ENCODE results near the gene TIMM50.

DNA sequence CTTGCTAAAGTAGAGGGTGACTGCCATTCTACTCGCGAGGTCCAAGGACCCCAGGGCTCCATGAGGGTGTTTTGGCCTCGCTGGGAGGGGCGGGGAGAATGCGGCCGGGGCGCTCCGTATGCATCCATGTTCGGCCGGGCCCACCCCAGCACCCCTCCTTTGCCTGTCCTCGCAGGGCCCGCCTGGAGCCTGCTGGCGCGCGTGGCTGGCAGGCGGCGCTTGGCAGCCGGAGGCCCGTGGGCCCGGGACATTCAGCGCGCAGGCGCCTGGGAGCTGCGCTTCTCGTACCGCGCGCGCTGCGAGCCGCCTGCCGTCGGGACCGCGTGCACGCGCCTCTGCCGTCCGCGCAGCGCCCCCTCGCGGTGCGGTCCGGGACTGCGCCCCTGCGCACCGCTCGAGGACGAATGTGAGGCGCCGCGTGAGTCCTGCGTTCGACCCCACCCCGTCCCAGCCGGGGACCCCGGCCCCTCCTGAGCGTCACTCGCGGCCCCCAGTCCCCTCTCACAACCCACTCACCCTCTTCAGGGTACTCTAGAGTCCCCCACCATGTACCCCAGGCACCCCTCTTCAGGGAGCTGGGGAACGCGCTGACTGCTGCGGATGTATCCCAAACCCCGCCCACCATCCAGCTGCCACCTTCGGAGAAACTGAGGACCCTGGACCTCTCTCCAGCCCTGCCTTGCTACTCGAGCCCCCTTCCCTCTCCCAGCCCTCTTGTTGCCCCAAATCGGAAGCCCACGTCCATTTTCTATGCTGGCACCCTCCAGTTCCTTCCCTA, 22.2 kb downstream of the TIMM50 start:
- TF ChIP-seq POLR2A (IDR thresholded peaks at IDR 0.05): no peak
- peak; percentile 80 to 96 (median 93) for TF ChIP-seq CTCF (IDR thresholded peaks at IDR 0.05)

All from testis (tissue), 2 donors.